ENCODE measurements around the gene ELP5. TPM values are rescaled to one million over a fixed set of nuclear protein-coding genes. Genes with fewer than 3 reads are reported as not detected.

Gene ELP5
- total RNA-seq, 1 donor from 2014 or later: 20.0 TPM

DNA sequence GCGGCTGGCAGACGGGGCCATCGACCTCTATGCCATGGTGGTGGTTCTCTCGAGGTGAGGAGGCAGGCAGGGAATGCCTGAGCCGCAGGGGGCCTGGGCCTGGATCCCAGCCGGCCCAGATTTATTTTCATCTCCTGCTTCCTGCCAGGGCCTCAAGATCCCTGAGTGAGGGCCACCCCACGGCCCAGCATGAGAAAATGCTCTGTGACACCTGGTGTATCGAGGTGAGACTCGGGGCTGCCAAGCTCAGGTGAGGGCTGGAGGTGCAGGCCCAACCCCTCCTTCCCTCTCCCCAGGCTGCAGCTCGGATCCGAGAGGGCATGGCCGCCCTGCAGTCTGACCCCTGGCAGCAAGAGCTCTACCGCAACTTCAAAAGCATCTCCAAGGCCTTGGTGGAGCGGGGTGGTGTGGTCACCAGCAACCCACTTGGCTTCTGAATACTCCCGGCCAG lies 27.3 kb upstream of the ELP5 start:
- TF ChIP-seq, protein P1, sequence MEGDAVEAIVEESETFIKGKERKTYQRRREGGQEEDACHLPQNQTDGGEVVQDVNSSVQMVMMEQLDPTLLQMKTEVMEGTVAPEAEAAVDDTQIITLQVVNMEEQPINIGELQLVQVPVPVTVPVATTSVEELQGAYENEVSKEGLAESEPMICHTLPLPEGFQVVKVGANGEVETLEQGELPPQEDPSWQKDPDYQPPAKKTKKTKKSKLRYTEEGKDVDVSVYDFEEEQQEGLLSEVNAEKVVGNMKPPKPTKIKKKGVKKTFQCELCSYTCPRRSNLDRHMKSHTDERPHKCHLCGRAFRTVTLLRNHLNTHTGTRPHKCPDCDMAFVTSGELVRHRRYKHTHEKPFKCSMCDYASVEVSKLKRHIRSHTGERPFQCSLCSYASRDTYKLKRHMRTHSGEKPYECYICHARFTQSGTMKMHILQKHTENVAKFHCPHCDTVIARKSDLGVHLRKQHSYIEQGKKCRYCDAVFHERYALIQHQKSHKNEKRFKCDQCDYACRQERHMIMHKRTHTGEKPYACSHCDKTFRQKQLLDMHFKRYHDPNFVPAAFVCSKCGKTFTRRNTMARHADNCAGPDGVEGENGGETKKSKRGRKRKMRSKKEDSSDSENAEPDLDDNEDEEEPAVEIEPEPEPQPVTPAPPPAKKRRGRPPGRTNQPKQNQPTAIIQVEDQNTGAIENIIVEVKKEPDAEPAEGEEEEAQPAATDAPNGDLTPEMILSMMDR (IDR thresholded peaks at IDR 0.05; ENCODE audit: insufficient read depth, low read length, severe bottlenecking): no peak
- DNase-seq (ENCODE audit: low read depth) (no peak), FAIRE-seq (no peak)
- H3K36me3 ChIP-seq (ENCODE audit: control insufficient read depth, insufficient read depth, low read length): peaks cover 44% of the 10 kb centered on the region
- H3K4me3 ChIP-seq (ENCODE audit: low read depth, low read length): no peak overlapping the region
- H3K27me3 ChIP-seq (ENCODE audit: control insufficient read depth, insufficient read depth, low read length): no peaks in the 10 kb centered on the region

DNA sequence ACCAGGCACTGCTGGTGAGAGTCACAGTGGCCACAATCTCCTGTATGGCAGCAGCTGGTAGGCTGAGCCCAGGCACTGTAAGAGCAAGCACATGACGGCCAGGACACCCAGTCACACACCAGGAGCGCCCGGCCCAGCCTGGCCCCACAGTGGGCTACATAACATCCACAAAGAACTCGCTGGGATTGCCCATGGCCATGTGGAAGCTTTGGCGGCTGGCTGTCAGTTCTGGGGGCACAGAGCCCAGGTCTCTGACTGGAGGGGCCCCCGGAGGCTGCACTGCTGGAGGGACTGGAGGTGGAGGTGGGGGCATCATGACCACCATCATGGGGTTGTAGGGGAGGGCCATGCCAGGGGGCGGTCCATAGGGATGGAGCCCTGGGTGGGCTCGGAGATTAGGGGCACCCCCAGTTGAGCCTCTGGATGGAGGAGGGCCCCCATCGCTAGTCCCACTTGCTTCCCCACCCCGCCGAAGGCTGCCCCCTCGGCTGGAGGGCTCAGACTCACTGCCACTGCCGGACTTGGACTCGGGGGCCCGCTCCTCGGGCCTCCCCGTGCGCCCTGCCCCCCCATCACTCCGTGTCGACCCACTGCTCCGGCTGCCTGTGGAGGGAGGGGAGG lies 26.2 kb upstream of the ELP5 start:
- TF ChIP-seq, protein P1 (IDR thresholded peaks at IDR 0.05; ENCODE audit: insufficient read depth, low read length, severe bottlenecking): no peak
- no peak for FAIRE-seq
- DNase-seq (ENCODE audit: low read depth): no peak
- Histone ChIP-seq H3K27me3 (ENCODE audit: control insufficient read depth, insufficient read depth, low read length) (no peaks in the 10 kb centered on the region), H3K36me3 (ENCODE audit: control insufficient read depth, insufficient read depth, low read length) (peaks cover 49% of the 10 kb centered on the region), H3K4me3 (ENCODE audit: low read depth, low read length) (no peak overlapping the region)

DNA sequence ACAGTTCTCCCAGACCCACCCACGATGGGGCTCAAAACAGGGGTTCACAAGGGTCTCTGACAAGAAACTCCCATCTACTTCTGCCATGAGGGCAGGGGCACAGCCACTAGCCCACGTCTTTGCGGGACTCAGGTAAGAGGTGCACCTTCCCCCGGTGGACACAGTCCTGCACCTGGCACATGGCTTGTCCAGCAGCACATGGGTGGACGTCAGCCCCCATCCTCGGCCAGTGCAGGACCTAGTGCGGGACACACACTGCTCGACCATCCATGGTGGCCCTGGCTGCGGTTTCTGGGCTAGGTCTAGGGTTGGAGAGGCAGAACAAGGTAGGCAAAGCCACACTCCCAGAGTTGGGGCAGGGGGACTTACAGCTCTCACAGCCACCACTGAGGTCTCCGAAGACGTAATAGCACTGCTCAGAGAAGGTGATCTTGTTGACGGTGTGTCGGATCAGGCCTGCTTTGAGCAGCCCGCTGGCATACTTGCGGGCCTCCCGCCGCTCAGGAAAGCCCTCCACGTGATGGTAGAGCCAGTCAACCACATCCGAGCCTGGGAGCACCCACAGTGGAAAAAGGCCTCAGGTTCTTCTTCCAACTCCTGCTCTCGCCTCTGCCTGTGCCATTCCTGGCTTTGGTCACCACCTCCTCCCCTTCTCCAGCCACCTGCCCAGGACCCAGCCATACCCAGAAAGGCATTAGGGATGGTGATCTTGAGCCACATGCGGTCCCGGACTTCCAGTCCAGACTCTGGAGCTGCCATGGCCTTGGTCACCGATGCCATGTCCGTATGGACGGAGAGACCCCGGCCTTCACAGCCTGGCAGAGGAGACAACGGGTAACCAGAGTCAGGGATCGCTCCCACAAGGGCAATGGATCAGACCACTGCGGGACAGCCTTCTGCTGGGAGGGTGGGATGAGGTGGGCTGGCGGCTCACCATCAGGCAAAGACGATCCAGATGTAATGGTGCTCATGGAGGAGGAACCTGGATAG lies 25.0 kb upstream of the ELP5 start:
- no peak overlapping the region for H3K4me3 ChIP-seq (ENCODE audit: low read depth, low read length)
- FAIRE-seq (peak; percentile 7), DNase-seq (ENCODE audit: low read depth) (no peak)
- H3K27me3 ChIP-seq (ENCODE audit: control insufficient read depth, insufficient read depth, low read length): no peaks in the 10 kb centered on the region
- peaks cover 47% of the 10 kb centered on the region for H3K36me3 ChIP-seq (ENCODE audit: control insufficient read depth, insufficient read depth, low read length)
- TF ChIP-seq, protein P1 (IDR thresholded peaks at IDR 0.05; ENCODE audit: insufficient read depth, low read length, severe bottlenecking): no peak

- FAIRE-seq (peak; percentile 55), DNase-seq (ENCODE audit: low read depth) (no peak)
- TF ChIP-seq, protein P1 (IDR thresholded peaks at IDR 0.05; ENCODE audit: insufficient read depth, low read length, severe bottlenecking): no peak
- Histone ChIP-seq H3K36me3 (ENCODE audit: control insufficient read depth, insufficient read depth, low read length) (peaks cover 30% of the 10 kb centered on the region), H3K27me3 (ENCODE audit: control insufficient read depth, insufficient read depth, low read length) (no peaks in the 10 kb centered on the region), H3K4me3 (ENCODE audit: low read depth, low read length) (no peak overlapping the region)
Measured at GRCh38 chr17:7228920-7229319, 23.1 kb upstream of the ELP5 start.

GRCh38 chr17:7229504-7229903 lies 22.5 kb upstream of the ELP5 start:
- TF ChIP-seq, protein P1 (IDR thresholded peaks at IDR 0.05; ENCODE audit: insufficient read depth, low read length, severe bottlenecking): no peak
- no peaks in the 10 kb centered on the region for H3K27me3 ChIP-seq (ENCODE audit: control insufficient read depth, insufficient read depth, low read length)
- H3K4me3 ChIP-seq (ENCODE audit: low read depth, low read length): no peak overlapping the region
- no peak for DNase-seq (ENCODE audit: low read depth)
- peaks cover 27% of the 10 kb centered on the region for H3K36me3 ChIP-seq (ENCODE audit: control insufficient read depth, insufficient read depth, low read length)
- FAIRE-seq: no peak
